ENCODE measurements around the gene ELN.

The ELN gene

GRCh38 chr7:74032624-74033371 is 4.8 kb downstream of the ELN start:
- no peak for TF ChIP-seq CTCF (IDR thresholded peaks at IDR 0.05)
- Histone ChIP-seq H3K4me3 (peak overlapping the region; percentile 90), H3K27ac (peak overlapping the region; percentile 95 to 96)
- peak; percentile 76 for DNase-seq (ENCODE audit: low spot score)

GRCh38 chr7:74033372-74034311 is 5.7 kb downstream of the ELN start:
- Histone ChIP-seq H3K27ac (peak overlapping the region; percentile 95 to 96), H3K4me3 (peak overlapping the region; percentile 90)
- no peak for TF ChIP-seq CTCF (IDR thresholded peaks at IDR 0.05)
- DNase-seq (ENCODE audit: low spot score), result peak; percentile 97

GRCh38 chr7:74037609-74038008 is 9.6 kb downstream of the ELN start:
- Histone ChIP-seq H3K27ac (peak overlapping the region; percentile 67 to 96), H3K4me3 (no peak overlapping the region)
- DNase-seq (ENCODE audit: low spot score), result peak; percentile 78
- TF ChIP-seq CTCF (IDR thresholded peaks at IDR 0.05), result no peak

- Histone ChIP-seq H3K4me3 (peak overlapping the region; percentile 3), H3K27ac (peak overlapping the region; percentile 67 to 96)
- TF ChIP-seq CTCF (IDR thresholded peaks at IDR 0.05), result no peak
- DNase-seq (ENCODE audit: low spot score), result peak; percentile 77
These were observed 10.4 kb downstream of the ELN start for GRCh38 chr7:74038194-74038961.

- no peak for DNase-seq (ENCODE audit: low spot score)
- TF ChIP-seq CTCF (IDR thresholded peaks at IDR 0.05), result no peak
- Histone ChIP-seq H3K4me3 (no peak overlapping the region), H3K27ac (peak overlapping the region; percentile 45 to 96)
These were observed 11.4 kb downstream of the ELN start for GRCh38 chr7:74039337-74039736.

- Histone ChIP-seq H3K27ac (peak overlapping the region; percentile 45 to 96), H3K4me3 (no peak overlapping the region)
- TF ChIP-seq CTCF (IDR thresholded peaks at IDR 0.05), result no peak
- DNase-seq (ENCODE audit: low spot score), result no peak
These were observed 12.3 kb downstream of the ELN start for GRCh38 chr7:74040101-74040790.
